ENCODE results near the gene CTCF. TPM values are rescaled to one million over a fixed set of nuclear protein-coding genes. Genes with fewer than 3 reads are reported as not detected.

Gene CTCF
- total and polyA plus RNA-seq, 2 donors from 2014 or later: 20.4 to 42.6 TPM

- H3K27me3 ChIP-seq (ENCODE audit: control insufficient read depth, insufficient read depth, low read length): no peaks in the 10 kb centered on the region
- no peak for FAIRE-seq
- DNase-seq: no peak
- peaks cover 2 to 8% (median 8%) of the 10 kb centered on the region in 3 donors for H3K36me3 ChIP-seq (ENCODE audit: control insufficient read depth in 2 of 3, insufficient read depth in 3 of 3, low read length in 3 of 3)
- H3K4me1 ChIP-seq (ENCODE audit: control insufficient read depth in 2 of 3, insufficient read depth in 2 of 3, low read depth in 1 of 3, low read length in 3 of 3): no peaks in the 10 kb centered on the region
- no peak overlapping the region for H3K4me3 ChIP-seq (ENCODE audit: low read length in 3 of 3)
- no peak for TF ChIP-seq CTCF (IDR thresholded peaks at IDR 0.05; ENCODE audit: borderline replicate concordance, extremely low read depth, insufficient read depth)
- intact Hi-C loops (cut with DNase I): no loop called here
- H3K27ac ChIP-seq (ENCODE audit: low read depth in 2 of 2, low read length in 2 of 2): no peak overlapping the region
- H3K9ac ChIP-seq (ENCODE audit: low read length in 3 of 3): no peak overlapping the region
- no peaks in the 10 kb centered on the region for H3K9me3 ChIP-seq (ENCODE audit: control insufficient read depth in 2 of 3, insufficient read depth in 1 of 3, low read length in 3 of 3)
These were observed 44.3 kb downstream of the CTCF start for GRCh38 chr16:67606632-67607031.

GRCh38 chr16:67608364-67608763 lies 46.0 kb downstream of the CTCF start:
- H3K27ac ChIP-seq (ENCODE audit: low read depth in 2 of 2, low read length in 2 of 2): no peak overlapping the region
- no peak overlapping the region for H3K9ac ChIP-seq (ENCODE audit: low read length in 3 of 3)
- intact Hi-C loops (cut with DNase I): no loop called here
- H3K27me3 ChIP-seq (ENCODE audit: control insufficient read depth, insufficient read depth, low read length): no peaks in the 10 kb centered on the region
- H3K4me3 ChIP-seq (ENCODE audit: low read length in 3 of 3): no peak overlapping the region
- no peaks in the 10 kb centered on the region for H3K4me1 ChIP-seq (ENCODE audit: control insufficient read depth in 2 of 3, insufficient read depth in 2 of 3, low read depth in 1 of 3, low read length in 3 of 3)
- FAIRE-seq: no peak
- peaks cover 2 to 17% (median 10%) of the 10 kb centered on the region in 3 donors for H3K36me3 ChIP-seq (ENCODE audit: control insufficient read depth in 2 of 3, insufficient read depth in 3 of 3, low read length in 3 of 3)
- TF ChIP-seq CTCF (IDR thresholded peaks at IDR 0.05; ENCODE audit: borderline replicate concordance, extremely low read depth, insufficient read depth): no peak
- no peak for DNase-seq
- no peaks in the 10 kb centered on the region for H3K9me3 ChIP-seq (ENCODE audit: control insufficient read depth in 2 of 3, insufficient read depth in 1 of 3, low read length in 3 of 3)

GRCh38 chr16:67613808-67614207 lies 51.5 kb downstream of the CTCF start:
- intact Hi-C loops (cut with DNase I): no loop called here
- FAIRE-seq: no peak
- H3K36me3 ChIP-seq (ENCODE audit: control insufficient read depth in 2 of 3, insufficient read depth in 3 of 3, low read length in 3 of 3): peaks cover 2 to 34% (median 25%) of the 10 kb centered on the region in 3 donors

More at GRCh38 chr16:67613808-67614207, 51.5 kb downstream of the CTCF start:
- no peaks in the 10 kb centered on the region for H3K9me3 ChIP-seq (ENCODE audit: control insufficient read depth in 2 of 3, insufficient read depth in 1 of 3, low read length in 3 of 3)
- H3K4me3 ChIP-seq (ENCODE audit: low read length in 3 of 3): no peak overlapping the region
- no peaks in the 10 kb centered on the region for H3K4me1 ChIP-seq (ENCODE audit: control insufficient read depth in 2 of 3, insufficient read depth in 2 of 3, low read depth in 1 of 3, low read length in 3 of 3)
- H3K27me3 ChIP-seq (ENCODE audit: control insufficient read depth, insufficient read depth, low read length): no peaks in the 10 kb centered on the region
- no peak for TF ChIP-seq CTCF (IDR thresholded peaks at IDR 0.05; ENCODE audit: borderline replicate concordance, extremely low read depth, insufficient read depth)
- H3K27ac ChIP-seq (ENCODE audit: low read depth in 2 of 2, low read length in 2 of 2): no peak overlapping the region
- no peak overlapping the region for H3K9ac ChIP-seq (ENCODE audit: low read length in 3 of 3)
- DNase-seq: no peak
